HT1080 (cell line): ENCODE measurements around the gene TAS1R3. TPM values are rescaled to one million over a fixed set of nuclear protein-coding genes. Genes with fewer than 3 reads are reported as not detected.
A peak's percentile ranks its signal among the peaks of the same experiment; 100 is the strongest.

ENCODE experiments used
- DNase-seq: peaks from one replicate; pipeline ENCODE4 v3.0.0-alpha.2; 2015; ENCODE audit warnings: low read depth
- total RNA-seq: library from RNA; depleted of rRNA; stranded (reverse); fragments of >200 nt; shearing (Covaris generic); gene quantifications from 2 replicates; pipeline ENCODE4 v1.2.3, GENCODE V29; 2014

The TAS1R3 gene
- total RNA-seq, 1 experiment from 2014 or later: 0.08 TPM

GRCh38 chr1:1336446-1336845, 5.4 kb downstream of the TAS1R3 start:
- DNase-seq: no peak

GRCh38 chr1:1336931-1337792, 6.1 kb downstream of the TAS1R3 start:
- DNase-seq: no peak

- DNase-seq: no peak
Measured at GRCh38 chr1:1337793-1338147, 6.7 kb downstream of the TAS1R3 start.

GRCh38 chr1:1338278-1338677, 7.2 kb downstream of the TAS1R3 start:
- no peak for DNase-seq

GRCh38 chr1:1340185-1340584, 9.1 kb downstream of the TAS1R3 start:
- no peak for DNase-seq

GRCh38 chr1:1340791-1341548, 9.9 kb downstream of the TAS1R3 start:
- no peak for DNase-seq

- DNase-seq: no peak
Measured at GRCh38 chr1:1341549-1342021, 10.5 kb downstream of the TAS1R3 start.

GRCh38 chr1:1342061-1342562, 11.0 kb downstream of the TAS1R3 start:
- DNase-seq: no peak

- no peak for DNase-seq
Measured at GRCh38 chr1:1342584-1343115, 11.6 kb downstream of the TAS1R3 start.

- no peak for DNase-seq
Measured at GRCh38 chr1:1343811-1344421, 12.8 kb downstream of the TAS1R3 start.

- DNase-seq: peak; percentile 94
Measured at GRCh38 chr1:1344655-1345361, 13.7 kb downstream of the TAS1R3 start.

GRCh38 chr1:1345384-1345783, 14.3 kb downstream of the TAS1R3 start:
- no peak for DNase-seq

- no peak for DNase-seq
Measured at GRCh38 chr1:1345860-1346500, 14.9 kb downstream of the TAS1R3 start.

GRCh38 chr1:1346501-1346890, 15.4 kb downstream of the TAS1R3 start:
- DNase-seq: no peak

GRCh38 chr1:1347026-1347595, 16.0 kb downstream of the TAS1R3 start:
- DNase-seq: no peak

- DNase-seq: peak; percentile 55
Measured at GRCh38 chr1:1347663-1348419, 16.8 kb downstream of the TAS1R3 start.

GRCh38 chr1:1348420-1349255, 17.6 kb downstream of the TAS1R3 start:
- DNase-seq: no peak

GRCh38 chr1:1349256-1350012, 18.4 kb downstream of the TAS1R3 start, which contains the start of gene DVL1:
DVL1 (minus strand) TSS chr1:1349418; CDS start chr1:1349065, 353 bp downstream.
- DNase-seq: peak; percentile 39
